Neutrophil (primary cell): Measurements from ENCODE around the gene NXPH3.
A peak's percentile ranks its signal among the peaks of the same experiment; 100 is the strongest.

Experiments used
- H3K27ac ChIP-seq: fragments of 200-600 bp; sonication (generic); 2 replicates; pipeline ENCODE4 v1.5.1; 2016; ENCODE audit warnings: mild to moderate bottlenecking, moderate library complexity
- H3K27me3 ChIP-seq: fragments of 200-600 bp; sonication (generic); 2 replicates; pipeline ENCODE4 v1.6.0; 2016; ENCODE audit warnings: mild to moderate bottlenecking
- H3K36me3 ChIP-seq: fragments of 200-600 bp; sonication (generic); 2 replicates; pipeline ENCODE4 v1.5.1; 2017
- H3K4me1 ChIP-seq, 2 experiments: fragments of 200-600 bp in 1 of 2; sonication (generic) in 1 of 2; 1 replicate in 1 of 2; 2 replicates in 1 of 2; pipeline versions ENCODE4 v1.5.1 to v1.6.1; 2013 to 2016; ENCODE audit warnings: low read depth in 1 of 2, low read length in 1 of 2, mild to moderate bottlenecking in 1 of 2, moderate library complexity in 1 of 2; ENCODE audit not compliant: control insufficient read depth in 1 of 2, insufficient read depth in 1 of 2
- H3K4me3 ChIP-seq, 2 experiments: fragments of 200-600 bp in 1 of 2; sonication (generic) in 1 of 2; 1 replicate in 1 of 2; 2 replicates in 1 of 2; pipeline ENCODE4 v1.5.1; 2013 to 2016; ENCODE audit warnings: low read depth in 1 of 2, low read length in 1 of 2, mild to moderate bottlenecking in 1 of 2, moderate library complexity in 1 of 2
- H3K9me3 ChIP-seq: fragments of 200-600 bp; sonication (generic); 2 replicates; pipeline ENCODE4 v1.5.1; 2016
- CTCF ChIP-seq: fragments of 200-600 bp; sonication (generic); IDR thresholded peaks from 2 replicates; pipeline ENCODE4 v1.5.1; 2016; ENCODE audit warnings: antibody characterized with exemption

Gene NXPH3

GRCh38 chr17:49572806-49573420, 2.8 kb upstream of the NXPH3 start:
- peaks cover 21 to 36% of the 10 kb centered on the region in 2 experiments for H3K4me1 ChIP-seq
- no peak overlapping the region for H3K27ac ChIP-seq
- no peaks in the 10 kb centered on the region for H3K36me3 ChIP-seq
- no peak for TF ChIP-seq CTCF
- no peak overlapping the region for H3K4me3 ChIP-seq
- no peaks in the 10 kb centered on the region for H3K9me3 ChIP-seq
- peaks cover 91% of the 10 kb centered on the region for H3K27me3 ChIP-seq

GRCh38 chr17:49573510-49574322, 2.0 kb upstream of the NXPH3 start:
- Histone ChIP-seq H3K4me3 (no peak overlapping the region), H3K4me1 (peaks cover 15 to 29% of the 10 kb centered on the region in 2 experiments), H3K9me3 (no peaks in the 10 kb centered on the region), H3K27me3 (peaks cover 92% of the 10 kb centered on the region), H3K27ac (no peak overlapping the region), H3K36me3 (no peaks in the 10 kb centered on the region)
- no peak for TF ChIP-seq CTCF

- Histone ChIP-seq H3K27ac (no peak overlapping the region), H3K36me3 (no peaks in the 10 kb centered on the region), H3K9me3 (no peaks in the 10 kb centered on the region), H3K4me1 (peaks cover 15 to 28% of the 10 kb centered on the region in 2 experiments), H3K4me3 (no peak overlapping the region), H3K27me3 (peaks cover 99% of the 10 kb centered on the region)
- TF ChIP-seq CTCF, result no peak
Measured at GRCh38 chr17:49574323-49574781, 1.3 kb upstream of the NXPH3 start.

GRCh38 chr17:49574945-49575678, 559 bp upstream of the NXPH3 start:
- Histone ChIP-seq H3K27me3 (peaks cover 96% of the 10 kb centered on the region), H3K27ac (no peak overlapping the region), H3K4me1 (peaks cover 10 to 21% of the 10 kb centered on the region in 2 experiments), H3K9me3 (no peaks in the 10 kb centered on the region), H3K4me3 (peak overlapping the region in 1 of 2 experiments; percentile 47), H3K36me3 (no peaks in the 10 kb centered on the region)
- no peak for TF ChIP-seq CTCF

- H3K4me1 ChIP-seq, result peaks cover 8 to 19% of the 10 kb centered on the region in 2 experiments
- H3K9me3 ChIP-seq, result no peaks in the 10 kb centered on the region
- H3K4me3 ChIP-seq, result peak overlapping the region in 1 of 2 experiments; percentile 47
- no peak for TF ChIP-seq CTCF
- H3K27me3 ChIP-seq, result peaks cover 84% of the 10 kb centered on the region
- no peak overlapping the region for H3K27ac ChIP-seq
- H3K36me3 ChIP-seq, result no peaks in the 10 kb centered on the region
Measured at GRCh38 chr17:49576088-49576916, 631 bp downstream of the NXPH3 start.
